H1 (cell line): ENCODE data around the gene ARAP2. TPM values are rescaled to one million over a fixed set of nuclear protein-coding genes. Genes with fewer than 3 reads are reported as not detected.

ENCODE experiments used
- CTCF ChIA-PET: fragments of 300-600 bp; sonication (Branson Sonifier 250); formaldehyde crosslinking; loops from one replicate; lab custom pipeline; 2021; ENCODE audit not compliant: partially characterized antibody; lab: Charles Lee
- POLR2A ChIA-PET: fragments of 300-600 bp; sonication (Branson Sonifier 250); formaldehyde crosslinking; loops from one replicate; lab custom pipeline; 2021; ENCODE audit warnings: inconsistent platforms; ENCODE audit not compliant: partially characterized antibody; lab: Charles Lee
- DNase-seq, 2 experiments: peaks; one replicate each; pipeline versions ENCODE4 v3.0.0 to v3.0.0-alpha.2; 2010 to 2022; ENCODE audit warnings: low spot score in 2 of 2, low read depth in 1 of 2, mixed read lengths in 1 of 2
- FAIRE-seq: peaks from 2 replicates; lab custom pipeline; 2011; peaks lifted over from hg19 to GRCh38; lab: Jason Lieb, UNC
- H2AFZ ChIP-seq: 2 replicates; pipeline ENCODE4 v1.8.1; 2012; ENCODE audit warnings: low read length, inconsistent platforms
- H2AK5ac ChIP-seq: 2 replicates; pipeline ENCODE4 v1.6.1; 2013; ENCODE audit warnings: low read depth, low read length
- H2BK120ac ChIP-seq: replicated peaks from 2 replicates; pipeline ENCODE3; 2013; ENCODE audit warnings: low read depth, low read length, inconsistent platforms
- H2BK12ac ChIP-seq: 2 replicates; pipeline ENCODE4 v1.6.1; 2013; ENCODE audit warnings: low read depth, low read length
- H2BK15ac ChIP-seq: 2 replicates; pipeline ENCODE4 v1.6.1; 2013; ENCODE audit warnings: low read length
- H2BK20ac ChIP-seq: 2 replicates; pipeline ENCODE4 v1.6.1; 2013; ENCODE audit warnings: low read length
- H2BK5ac ChIP-seq: 2 replicates; pipeline ENCODE4 v1.6.1; 2013; ENCODE audit warnings: low read depth, low read length
- H3K14ac ChIP-seq: 2 replicates; pipeline ENCODE4 v1.6.1; 2013; ENCODE audit warnings: inconsistent platforms; ENCODE audit not compliant: insufficient read length
- H3K18ac ChIP-seq: 2 replicates; pipeline ENCODE4 v1.6.1; 2013; ENCODE audit warnings: low read length; ENCODE audit errors: extremely low read depth
- H3K23ac ChIP-seq: 2 replicates; pipeline ENCODE4 v1.6.1; 2013; ENCODE audit warnings: inconsistent platforms; ENCODE audit not compliant: insufficient read length
- H3K23me2 ChIP-seq: 2 replicates; pipeline ENCODE4 v1.6.1; 2013; ENCODE audit warnings: low read depth, low read length
- H3K27ac ChIP-seq: 2 replicates; pipeline ENCODE4 v1.6.1; 2011; ENCODE audit warnings: low read depth, low read length, inconsistent platforms
- H3K27me3 ChIP-seq, 4 experiments: replicated peaks in 1 of 4; 1 replicate in 1 of 4; 2 replicates in 3 of 4; pipeline versions ENCODE4 v1.6.1 to v1.8.1; 2011 to 2013; ENCODE audit warnings: low read length in 3 of 4, mild to moderate bottlenecking in 3 of 4, inconsistent platforms in 2 of 4, mixed read lengths in 2 of 4, moderate library complexity in 1 of 4; ENCODE audit not compliant: control insufficient read depth in 3 of 4, insufficient read depth in 3 of 4; ENCODE audit errors: extremely low read depth in 1 of 4
- H3K36me3 ChIP-seq, 4 experiments: 2 replicates each; pipeline versions ENCODE4 v1.6.1 to v1.8.1; 2011 to 2013; ENCODE audit warnings: mild to moderate bottlenecking in 4 of 4, low read length in 3 of 4, moderate library complexity in 2 of 4, control low read depth in 1 of 4, inconsistent platforms in 1 of 4; ENCODE audit not compliant: insufficient read depth in 4 of 4, control insufficient read depth in 2 of 4
- H3K4ac ChIP-seq: replicated peaks from 2 replicates; pipeline ENCODE3; 2013; ENCODE audit warnings: low read length, low read depth, mixed read lengths, inconsistent platforms; ENCODE audit not compliant: insufficient read length
- H3K4me1 ChIP-seq, 4 experiments: replicated peaks in 1 of 4; 1 replicate in 1 of 4; 2 replicates in 3 of 4; pipeline versions ENCODE4 v1.6.1 to v1.8.1; 2011 to 2013; ENCODE audit warnings: low read length in 3 of 4, inconsistent platforms in 2 of 4, mixed read lengths in 1 of 4; ENCODE audit not compliant: insufficient read depth in 4 of 4, control insufficient read depth in 3 of 4
- H3K4me2 ChIP-seq, 2 experiments: 2 replicates each; pipeline versions ENCODE4 v1.6.1 to v1.8.1; 2011 to 2013; ENCODE audit warnings: low read depth in 2 of 2, low read length in 2 of 2, control low read depth in 1 of 2, inconsistent platforms in 1 of 2, mild to moderate bottlenecking in 1 of 2; ENCODE audit not compliant: insufficient read depth in 1 of 2
- H3K4me3 ChIP-seq, 4 experiments: fragments of 200-600, 300-600 bp in 1 of 4; sonication (generic), shearing (Covaris generic), sonication (Bioruptor Twin) in 1 of 4; 2 replicates each; pipeline versions ENCODE4 v1.5.1 to v1.8.1; 2011 to 2016; ENCODE audit warnings: low read length in 4 of 4, low read depth in 3 of 4, control low read depth in 2 of 4, inconsistent platforms in 2 of 4, mild to moderate bottlenecking in 2 of 4, mixed read lengths in 1 of 4, moderate library complexity in 1 of 4; ENCODE audit not compliant: insufficient read depth in 2 of 4; ENCODE audit errors: extremely low read depth in 1 of 4
- H3K56ac ChIP-seq: replicated peaks from 2 replicates; pipeline ENCODE3; 2013; ENCODE audit warnings: low read depth, mild to moderate bottlenecking, mixed read lengths, low read length, inconsistent platforms; ENCODE audit not compliant: insufficient read length
- H3K79me1 ChIP-seq: 2 replicates; pipeline ENCODE4 v1.6.1; 2013; ENCODE audit warnings: low read depth, low read length, control low read depth
- H3K79me2 ChIP-seq, 2 experiments: 2 replicates each; pipeline versions ENCODE4 v1.6.1 to v1.8.1; 2012 to 2013; ENCODE audit warnings: low read length in 2 of 2, mild to moderate bottlenecking in 2 of 2, inconsistent platforms in 1 of 2; ENCODE audit not compliant: insufficient read depth in 2 of 2, control insufficient read depth in 1 of 2
- H3K9ac ChIP-seq, 4 experiments: replicated peaks in 1 of 4; 1 replicate in 1 of 4; 2 replicates in 3 of 4; pipeline versions ENCODE4 v1.6.1 to v1.8.1; 2011 to 2013; ENCODE audit warnings: low read depth in 3 of 4, low read length in 3 of 4, control low read depth in 2 of 4, mild to moderate bottlenecking in 2 of 4, moderate library complexity in 2 of 4, inconsistent platforms in 1 of 4; ENCODE audit errors: extremely low read depth in 1 of 4
- H3K9me3 ChIP-seq, 2 experiments: 2 replicates each; pipeline versions ENCODE4 v1.6.1 to v1.8.1; 2012 to 2013; ENCODE audit warnings: mild to moderate bottlenecking in 2 of 2, moderate library complexity in 2 of 2, control low read depth in 1 of 2, inconsistent platforms in 1 of 2, low read depth in 1 of 2, low read length in 1 of 2, mixed read lengths in 1 of 2; ENCODE audit not compliant: insufficient read depth in 2 of 2
- H4K20me1 ChIP-seq, 2 experiments: replicated peaks in 1 of 2; 2 replicates each; pipeline versions ENCODE3 to v1.8.1; 2011 to 2013; ENCODE audit warnings: inconsistent platforms in 2 of 2, low read length in 2 of 2, mild to moderate bottlenecking in 1 of 2; ENCODE audit not compliant: insufficient read depth in 2 of 2, control insufficient read depth in 1 of 2
- H4K5ac ChIP-seq: 2 replicates; pipeline ENCODE4 v1.6.1; 2013; ENCODE audit warnings: low read length, low read depth, mixed read lengths, inconsistent platforms; ENCODE audit not compliant: insufficient read length
- H4K8ac ChIP-seq: 2 replicates; pipeline ENCODE4 v1.8.0; 2013; ENCODE audit warnings: mild to moderate bottlenecking, moderate library complexity, low read length, inconsistent platforms; ENCODE audit not compliant: insufficient read depth; ENCODE audit errors: extremely low read depth
- H4K91ac ChIP-seq: replicated peaks from 2 replicates; pipeline ENCODE3; 2013; ENCODE audit warnings: low read length, mixed read lengths, inconsistent platforms; ENCODE audit not compliant: insufficient read length
- ASH2L ChIP-seq: fragments of 200-600, 300-600 bp; sonication (generic); IDR thresholded peaks from one replicate; pipeline ENCODE4 v1.7.1; 2017; ENCODE audit warnings: low read length
- BCL11A ChIP-seq, 2 experiments: IDR thresholded peaks; one replicate each; pipeline ENCODE4 v1.6.1; 2011; ENCODE audit warnings: low read depth in 2 of 2, low read length in 2 of 2, mild to moderate bottlenecking in 2 of 2
- CBX5 ChIP-seq: fragments of 300-800, 300-1000 bp; sonication (generic); IDR thresholded peaks from 2 replicates; pipeline ENCODE4 v1.7.1; 2016; ENCODE audit warnings: antibody characterized with exemption, low read length, low read depth
- CBX8 ChIP-seq: fragments of 300-800, 300-1000 bp; sonication (generic); IDR thresholded peaks from 2 replicates; pipeline ENCODE4 v1.7.1; 2016; ENCODE audit warnings: low read depth, low read length, borderline replicate concordance
- HDAC2 ChIP-seq, 2 experiments: fragments of 300-600 bp in 1 of 2; sonication (generic) in 1 of 2; IDR thresholded peaks; 2 replicates each; pipeline ENCODE4 v1.6.1; 2011 to 2012; ENCODE audit warnings: low read depth in 2 of 2, low read length in 2 of 2, mild to moderate bottlenecking in 2 of 2, moderate library complexity in 2 of 2, borderline replicate concordance in 1 of 2, inconsistent platforms in 1 of 2
- MAFK ChIP-seq: IDR thresholded peaks from 2 replicates; pipeline ENCODE4 v1.6.1; 2012; ENCODE audit warnings: low read depth, mild to moderate bottlenecking, improper control_type of control experiment, low read length
- RAD21 ChIP-seq, 2 experiments: IDR thresholded peaks in 1 of 2; conservative IDR thresholded peaks in 1 of 2; 2 replicates each; pipeline ENCODE4 v1.6.1; 2011; ENCODE audit warnings: low read depth in 2 of 2, low read length in 2 of 2, improper control_type of control experiment in 1 of 2, inconsistent platforms in 1 of 2, mild to moderate bottlenecking in 1 of 2, moderate library complexity in 1 of 2
- RFX5 ChIP-seq: IDR thresholded peaks from 2 replicates; pipeline ENCODE4 v1.6.1; 2011; ENCODE audit warnings: low read depth, low read length, improper control_type of control experiment, borderline replicate concordance
- SIRT6 ChIP-seq: IDR thresholded peaks from one replicate; pipeline ENCODE4 v1.7.1; 2012; ENCODE audit warnings: low read length, inconsistent platforms
- TAF1 ChIP-seq: IDR thresholded peaks from 2 replicates; pipeline ENCODE4 v1.6.1; 2011; ENCODE audit warnings: mild to moderate bottlenecking, low read depth, low read length
- TAF7 ChIP-seq: optimal IDR thresholded peaks from 2 replicates; pipeline ENCODE3; 2011; ENCODE audit warnings: low read depth, mild to moderate bottlenecking, inconsistent platforms, low read length, moderate library complexity, borderline replicate concordance
- WGBS, 2 experiments: shearing (Covaris generic) in 1 of 2; methylation state at CpG; one replicate each; pipeline versions ENCODE4 v1.1.6 to v1.1.7; 2013 to 2015; ENCODE audit warnings: low lambda C conversion rate in 2 of 2, mixed read lengths in 2 of 2, inconsistent platforms in 1 of 2, low coverage in 1 of 2, missing lambda C conversion rate in 1 of 2; ENCODE audit not compliant: insufficient replicate concordance in 2 of 2, insufficient coverage in 1 of 2, insufficient read length in 1 of 2; ENCODE audit errors: extremely low coverage in 1 of 2, missing lambda C conversion rate in 1 of 2; 5-methylcytosine and 5-hydroxymethylcytosine counted together
- polyA plus RNA-seq, 7 experiments: library from polyadenylated mRNA; depleted of rRNA in 3 of 7; stranded (reverse) in 5 of 7; unstranded in 2 of 7; fragments of >200 nt in 5 of 7; fragments of 200-250 nt in 2 of 7; gene quantifications; 1 replicate in 5 of 7; 2 replicates in 1 of 7; 4 replicates in 1 of 7; pipeline versions ENCODE4 v1.2.1 to v1.2.3, GENCODE V29; 2011 to 2013; ENCODE audit warnings: missing spikeins in 2 of 7, mixed read lengths in 2 of 7
- total RNA-seq: library from RNA; stranded (reverse); fragmentation: NEBNext Ultra II Directional; extraction: Animal tissue kit (Norgen Biotek cat#: 25700); gene quantifications from 2 replicates; pipeline ENCODE4 v1.2.1, GENCODE V29; 2021
- TF ChIP-seq, protein P1 (sequence below): IDR thresholded peaks from 2 replicates; pipeline ENCODE4 v1.6.1; 2011; ENCODE audit warnings: low read depth, mild to moderate bottlenecking, low read length; ENCODE audit not compliant: insufficient read depth

Gene ARAP2
- total and polyA plus RNA-seq, 2 of the 8 experiments (the other 6 are each of a cell fraction or from before 2014, with no cell fraction given), result 0.15 to 2.3 TPM

DNA sequence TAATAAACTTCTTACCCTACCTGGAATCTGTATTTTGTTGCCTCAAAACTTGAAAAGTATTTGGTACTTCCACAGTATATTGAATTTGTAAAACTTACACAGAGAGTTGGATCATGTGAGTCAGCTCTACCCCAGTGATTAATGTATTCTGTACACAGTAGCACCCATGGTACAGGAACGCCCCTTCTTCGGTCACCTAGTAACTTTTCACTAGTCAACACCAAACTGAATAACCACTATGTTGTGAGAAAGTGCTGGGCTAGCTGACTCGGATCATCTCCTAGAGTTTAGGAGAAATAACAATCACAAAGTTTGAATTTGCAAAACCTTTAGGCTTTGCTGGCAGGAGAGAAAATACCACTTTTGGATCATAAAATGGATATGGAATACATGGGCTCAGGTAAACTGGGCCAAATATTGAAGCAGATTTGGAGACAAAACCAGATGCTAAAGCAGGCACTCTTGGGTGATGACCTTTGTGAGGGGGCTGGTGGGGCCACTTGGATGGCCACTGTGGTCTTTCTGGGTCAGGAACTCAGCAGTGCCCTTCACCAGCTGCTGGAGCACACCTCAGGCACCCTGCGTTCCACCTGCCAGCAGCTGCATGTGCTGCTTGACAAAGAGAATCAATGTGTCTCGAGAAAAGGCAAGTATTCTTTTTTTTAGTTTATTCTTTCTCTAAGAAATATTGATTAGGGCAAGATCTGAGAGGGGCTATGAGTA lies 37.2 kb upstream of the ARAP2 start, which contains the start of gene DTHD1:
Gene DTHD1 (plus strand): TSS at position 233 of the 723 bp plus-strand sequence. CDS start 143 bp downstream, at position 376.
- Histone ChIP-seq H4K8ac (no peak within 1 kb of the TSS), H3K23me2 (no peaks in the 10 kb centered on the region), H2BK5ac (no peak within 1 kb of the TSS), H3K14ac (no peak within 1 kb of the TSS), H4K5ac (no peak within 1 kb of the TSS), H3K4me3 (no peak within 1 kb of the TSS), H3K36me3 (no peaks in the 10 kb centered on the region), H2BK120ac (no peak within 1 kb of the TSS), H3K4ac (no peak within 1 kb of the TSS), H3K9me3 (no peaks in the 10 kb centered on the region), H2BK12ac (no peak within 1 kb of the TSS), H3K27me3 (no peaks in the 10 kb centered on the region), H4K91ac (no peak within 1 kb of the TSS), H2AK5ac (no peak within 1 kb of the TSS), H3K56ac (no peak within 1 kb of the TSS), H3K4me2 (no peak within 1 kb of the TSS), H3K79me1 (no peaks in the 10 kb centered on the region), H4K20me1 (no peaks in the 10 kb centered on the region), H2AFZ (peak within 1 kb of the TSS; percentile 48), H3K23ac (no peak within 1 kb of the TSS), H3K79me2 (no peaks in the 10 kb centered on the region), H2BK20ac (no peak within 1 kb of the TSS), H3K4me1 (peaks cover 0 to 4% (median under 1%) of the 10 kb centered on the region in 4 experiments; a peak in 1 of 7 replicates), H3K9ac (no peak within 1 kb of the TSS), H3K27ac (no peak within 1 kb of the TSS), H2BK15ac (no peak within 1 kb of the TSS), H3K18ac (no peak within 1 kb of the TSS)
- CTCF ChIA-PET, result interaction anchor here (0.6 to 1.4 kb wide), 3 partner anchors 9 to 1108 kb away, joined by 3 to 4 read pairs (median 3); no protein-coding TSS in a partner anchor
- FAIRE-seq (no peak), DNase-seq (no peak)
- 90% methylated on average over 5 of the region's 5 CpGs; no CpG with 5 or more reads in 1 of the 2 experiments for WGBS, 2 experiments
- POLR2A ChIA-PET, result no interaction called here
- no peak for TF ChIP-seq TAF1
- no peak for TF ChIP-seq CBX5
- no peak for TF ChIP-seq HDAC2 (IDR thresholded peaks at IDR 0.05; ENCODE audit: borderline replicate concordance in 1 of 2, low read depth in 2 of 2, low read length in 2 of 2)
- TF ChIP-seq BCL11A (IDR thresholded peaks at IDR 0.05; ENCODE audit: low read depth in 2 of 2, low read length in 2 of 2), result no peak
- TF ChIP-seq, protein P1, sequence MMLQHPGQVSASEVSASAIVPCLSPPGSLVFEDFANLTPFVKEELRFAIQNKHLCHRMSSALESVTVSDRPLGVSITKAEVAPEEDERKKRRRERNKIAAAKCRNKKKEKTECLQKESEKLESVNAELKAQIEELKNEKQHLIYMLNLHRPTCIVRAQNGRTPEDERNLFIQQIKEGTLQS, result no peak
- no peak for TF ChIP-seq RFX5
- no peak for TF ChIP-seq TAF7
- no peak for TF ChIP-seq MAFK
- no peak for TF ChIP-seq CBX8
- TF ChIP-seq SIRT6, result no peak
- no peak for TF ChIP-seq ASH2L
- TF ChIP-seq RAD21 (IDR thresholded peaks at IDR 0.05 in 1 of 2, conservative IDR thresholded peaks at IDR 0.05 in 1 of 2; ENCODE audit: low read depth in 2 of 2, low read length in 2 of 2), result no peak
